ENCODE results near the gene PGC. TPM values are rescaled to one million over a fixed set of nuclear protein-coding genes. Genes with fewer than 3 reads are reported as not detected.

The PGC gene
- total RNA-seq, 1 donor from 2014 or later, result not detected

GRCh38 chr6:41719436-41720261 lies 27.5 kb downstream of the PGC start:
- no peak for DNase-seq (ENCODE audit: low spot score)
- H3K36me3 Mint-ChIP-seq (ENCODE audit: low read depth), result no peaks in the 10 kb centered on the region
- intact Hi-C loops (cut with micrococcal nuclease), result no loop called here
- no peak overlapping the region for H3K27ac Mint-ChIP-seq
- no peaks in the 10 kb centered on the region for H3K9me3 Mint-ChIP-seq
- H3K4me3 Mint-ChIP-seq (ENCODE audit: low read depth), result no peak overlapping the region
- peaks cover 10% of the 10 kb centered on the region for H3K4me1 Mint-ChIP-seq (ENCODE audit: low read depth)
- no peaks in the 10 kb centered on the region for H3K27me3 Mint-ChIP-seq (ENCODE audit: low read depth)

- intact Hi-C loops (cut with micrococcal nuclease), result no loop called here
- Mint-ChIP-seq H3K27ac (no peak overlapping the region), H3K4me3 (ENCODE audit: low read depth) (no peak overlapping the region), H3K4me1 (ENCODE audit: low read depth) (peaks cover 10% of the 10 kb centered on the region), H3K36me3 (ENCODE audit: low read depth) (no peaks in the 10 kb centered on the region), H3K9me3 (no peaks in the 10 kb centered on the region), H3K27me3 (ENCODE audit: low read depth) (no peaks in the 10 kb centered on the region)
- DNase-seq (ENCODE audit: low spot score), result no peak
Measured at GRCh38 chr6:41718828-41719227, 28.4 kb downstream of the PGC start.

- Mint-ChIP-seq H3K4me1 (ENCODE audit: low read depth) (peaks cover 11% of the 10 kb centered on the region), H3K27ac (no peak overlapping the region), H3K9me3 (no peaks in the 10 kb centered on the region), H3K4me3 (ENCODE audit: low read depth) (no peak overlapping the region), H3K36me3 (ENCODE audit: low read depth) (no peaks in the 10 kb centered on the region), H3K27me3 (ENCODE audit: low read depth) (no peaks in the 10 kb centered on the region)
- DNase-seq (ENCODE audit: low spot score), result no peak
- intact Hi-C loops (cut with micrococcal nuclease), result no loop called here
Measured at GRCh38 chr6:41717392-41717736, 29.8 kb downstream of the PGC start.

GRCh38 chr6:41716516-41717391 lies 30.4 kb downstream of the PGC start:
- no peaks in the 10 kb centered on the region for H3K36me3 Mint-ChIP-seq (ENCODE audit: low read depth)
- no peaks in the 10 kb centered on the region for H3K27me3 Mint-ChIP-seq (ENCODE audit: low read depth)
- H3K27ac Mint-ChIP-seq, result no peak overlapping the region
- intact Hi-C loops (cut with micrococcal nuclease), result no loop called here
- H3K9me3 Mint-ChIP-seq, result no peaks in the 10 kb centered on the region
- H3K4me1 Mint-ChIP-seq (ENCODE audit: low read depth), result peaks cover 11% of the 10 kb centered on the region
- no peak for DNase-seq (ENCODE audit: low spot score)
- H3K4me3 Mint-ChIP-seq (ENCODE audit: low read depth), result no peak overlapping the region

GRCh38 chr6:41715795-41716515 lies 31.2 kb downstream of the PGC start:
- Mint-ChIP-seq H3K4me1 (ENCODE audit: low read depth) (peaks cover 11% of the 10 kb centered on the region), H3K27ac (no peak overlapping the region), H3K36me3 (ENCODE audit: low read depth) (no peaks in the 10 kb centered on the region), H3K4me3 (ENCODE audit: low read depth) (no peak overlapping the region), H3K27me3 (ENCODE audit: low read depth) (no peaks in the 10 kb centered on the region), H3K9me3 (no peaks in the 10 kb centered on the region)
- intact Hi-C loops (cut with micrococcal nuclease), result no loop called here
- no peak for DNase-seq (ENCODE audit: low spot score)

- no peaks in the 10 kb centered on the region for H3K9me3 Mint-ChIP-seq
- H3K4me1 Mint-ChIP-seq (ENCODE audit: low read depth), result peaks cover 11% of the 10 kb centered on the region
- H3K27ac Mint-ChIP-seq, result no peak overlapping the region
- DNase-seq (ENCODE audit: low spot score), result no peak
- no peaks in the 10 kb centered on the region for H3K36me3 Mint-ChIP-seq (ENCODE audit: low read depth)
- no peaks in the 10 kb centered on the region for H3K27me3 Mint-ChIP-seq (ENCODE audit: low read depth)
- intact Hi-C loops (cut with micrococcal nuclease), result no loop called here
- H3K4me3 Mint-ChIP-seq (ENCODE audit: low read depth), result no peak overlapping the region
Measured at GRCh38 chr6:41714556-41715273, 32.5 kb downstream of the PGC start.

- Mint-ChIP-seq H3K36me3 (ENCODE audit: low read depth) (no peaks in the 10 kb centered on the region), H3K27me3 (ENCODE audit: low read depth) (no peaks in the 10 kb centered on the region), H3K4me1 (ENCODE audit: low read depth) (peaks cover 11% of the 10 kb centered on the region), H3K27ac (no peak overlapping the region), H3K9me3 (no peaks in the 10 kb centered on the region), H3K4me3 (ENCODE audit: low read depth) (no peak overlapping the region)
- DNase-seq (ENCODE audit: low spot score), result no peak
- intact Hi-C loops (cut with micrococcal nuclease), result no loop called here
Measured at GRCh38 chr6:41713650-41714291, 33.4 kb downstream of the PGC start.

- Mint-ChIP-seq H3K27me3 (ENCODE audit: low read depth) (no peaks in the 10 kb centered on the region), H3K36me3 (ENCODE audit: low read depth) (no peaks in the 10 kb centered on the region), H3K27ac (no peak overlapping the region), H3K4me3 (ENCODE audit: low read depth) (no peak overlapping the region), H3K4me1 (ENCODE audit: low read depth) (peaks cover 14% of the 10 kb centered on the region), H3K9me3 (no peaks in the 10 kb centered on the region)
- no peak for DNase-seq (ENCODE audit: low spot score)
- intact Hi-C loops (cut with micrococcal nuclease), result no loop called here
Measured at GRCh38 chr6:41713159-41713649, 34.0 kb downstream of the PGC start.

- no peaks in the 10 kb centered on the region for H3K36me3 Mint-ChIP-seq (ENCODE audit: low read depth)
- no peaks in the 10 kb centered on the region for H3K9me3 Mint-ChIP-seq
- H3K27me3 Mint-ChIP-seq (ENCODE audit: low read depth), result no peaks in the 10 kb centered on the region
- peaks cover 18% of the 10 kb centered on the region for H3K4me1 Mint-ChIP-seq (ENCODE audit: low read depth)
- no peak for DNase-seq (ENCODE audit: low spot score)
- H3K4me3 Mint-ChIP-seq (ENCODE audit: low read depth), result no peak overlapping the region
- H3K27ac Mint-ChIP-seq, result no peak overlapping the region
- intact Hi-C loops (cut with micrococcal nuclease), result no loop called here
Measured at GRCh38 chr6:41712651-41713103, 34.5 kb downstream of the PGC start.

GRCh38 chr6:41711323-41712038 lies 35.7 kb downstream of the PGC start:
- no peaks in the 10 kb centered on the region for H3K9me3 Mint-ChIP-seq
- intact Hi-C loops (cut with micrococcal nuclease), result no loop called here
- no peaks in the 10 kb centered on the region for H3K27me3 Mint-ChIP-seq (ENCODE audit: low read depth)
- no peak overlapping the region for H3K4me3 Mint-ChIP-seq (ENCODE audit: low read depth)
- no peak overlapping the region for H3K27ac Mint-ChIP-seq
- peaks cover 25% of the 10 kb centered on the region for H3K4me1 Mint-ChIP-seq (ENCODE audit: low read depth)
- H3K36me3 Mint-ChIP-seq (ENCODE audit: low read depth), result no peaks in the 10 kb centered on the region
- DNase-seq (ENCODE audit: low spot score), result no peak

GRCh38 chr6:41709375-41709774 lies 37.8 kb downstream of the PGC start:
- H3K36me3 Mint-ChIP-seq (ENCODE audit: low read depth), result no peaks in the 10 kb centered on the region
- intact Hi-C loops (cut with micrococcal nuclease), result loop anchor here (10.0 kb wide), 1 partner anchor 65 kb away; the partner anchor contains the start of gene FRS3
- H3K4me3 Mint-ChIP-seq (ENCODE audit: low read depth), result no peak overlapping the region
- H3K27me3 Mint-ChIP-seq (ENCODE audit: low read depth), result no peaks in the 10 kb centered on the region
- peaks cover 24% of the 10 kb centered on the region for H3K4me1 Mint-ChIP-seq (ENCODE audit: low read depth)
- no peak for DNase-seq (ENCODE audit: low spot score)
- no peaks in the 10 kb centered on the region for H3K9me3 Mint-ChIP-seq
- H3K27ac Mint-ChIP-seq, result no peak overlapping the region

All from activated T-helper 2 cell treated with anti-CD3 and anti-CD28 coated beads, Interferon-gamma antibody, Interleukin-2, Interleukin-4, amounts not matched to agents 10 μg/mL and 5 μg/mL and 100 μg/mL, durations not matched to agents 14 hours and 24 hours and 36 hours (primary cell).